ENCODE results near the gene ENTPD1. TPM values are rescaled to one million over a fixed set of nuclear protein-coding genes. Genes with fewer than 3 reads are reported as not detected.
"Not testable (repeated sequence)": the region's sequence is repeated elsewhere in the genome, so short reads cannot be mapped to it uniquely, and the experiment has no call there.

Gene ENTPD1, protein sequence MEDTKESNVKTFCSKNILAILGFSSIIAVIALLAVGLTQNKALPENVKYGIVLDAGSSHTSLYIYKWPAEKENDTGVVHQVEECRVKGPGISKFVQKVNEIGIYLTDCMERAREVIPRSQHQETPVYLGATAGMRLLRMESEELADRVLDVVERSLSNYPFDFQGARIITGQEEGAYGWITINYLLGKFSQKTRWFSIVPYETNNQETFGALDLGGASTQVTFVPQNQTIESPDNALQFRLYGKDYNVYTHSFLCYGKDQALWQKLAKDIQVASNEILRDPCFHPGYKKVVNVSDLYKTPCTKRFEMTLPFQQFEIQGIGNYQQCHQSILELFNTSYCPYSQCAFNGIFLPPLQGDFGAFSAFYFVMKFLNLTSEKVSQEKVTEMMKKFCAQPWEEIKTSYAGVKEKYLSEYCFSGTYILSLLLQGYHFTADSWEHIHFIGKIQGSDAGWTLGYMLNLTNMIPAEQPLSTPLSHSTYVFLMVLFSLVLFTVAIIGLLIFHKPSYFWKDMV
- 1 to 10 TPM; 1.6 to 8.8 (median 7.2) TPM for polyA plus RNA-seq

DNA sequence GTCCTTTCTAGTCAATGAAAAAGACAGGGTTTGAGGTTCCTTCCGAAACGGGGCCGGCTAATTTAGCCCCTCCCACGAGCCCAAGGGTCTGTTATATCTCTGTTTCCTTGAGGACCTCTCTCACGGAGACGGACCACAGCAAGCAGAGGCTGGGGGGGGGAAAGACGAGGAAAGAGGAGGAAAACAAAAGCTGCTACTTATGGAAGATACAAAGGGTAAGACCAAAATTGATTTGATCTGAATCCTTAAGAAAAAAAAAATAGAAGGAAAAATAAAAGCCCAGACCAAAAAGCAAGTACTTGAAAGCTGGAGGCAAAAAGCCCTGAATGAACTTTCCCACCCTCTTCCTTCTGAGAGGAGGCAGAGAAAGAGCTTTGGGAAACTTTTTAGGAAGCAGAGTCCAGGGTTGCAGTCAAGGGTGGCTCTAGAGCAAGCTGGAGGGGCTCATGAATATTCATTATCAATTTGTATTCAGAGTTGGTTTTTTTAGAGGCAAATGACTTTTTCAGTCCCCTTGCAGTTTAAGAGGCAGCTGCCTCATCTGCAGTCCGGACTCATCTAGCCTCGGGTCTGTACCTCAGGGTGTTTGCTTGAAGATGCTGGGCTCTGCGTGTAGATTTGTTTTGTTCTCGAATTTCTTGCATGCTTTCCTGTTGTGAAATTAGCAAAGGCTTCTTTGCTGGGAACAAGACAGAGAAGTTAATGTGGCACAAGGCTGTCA lies at the start of gene ENTPD1:
TSS of gene ENTPD1 (plus strand) at position 123 of the 721 bp plus-strand sequence. CDS start at position 200, 77 bp downstream.
- H3K27ac ChIP-seq (ENCODE audit: low read depth, low read length) = peak within 1 kb of the TSS; percentile 43
- 3 to 4% (median 3%) methylated on average over 11 of the region's 11 CpGs for WGBS, 3 donors

GRCh38 chr10:95706573-95706972 lies 49.4 kb upstream of the ENTPD1 start:
- no peak overlapping the region for H3K27ac ChIP-seq (ENCODE audit: low read depth, low read length)
- WGBS, 3 donors = 45 to 48% (median 45%) methylated on average over 6 of the region's 6 CpGs

DNA sequence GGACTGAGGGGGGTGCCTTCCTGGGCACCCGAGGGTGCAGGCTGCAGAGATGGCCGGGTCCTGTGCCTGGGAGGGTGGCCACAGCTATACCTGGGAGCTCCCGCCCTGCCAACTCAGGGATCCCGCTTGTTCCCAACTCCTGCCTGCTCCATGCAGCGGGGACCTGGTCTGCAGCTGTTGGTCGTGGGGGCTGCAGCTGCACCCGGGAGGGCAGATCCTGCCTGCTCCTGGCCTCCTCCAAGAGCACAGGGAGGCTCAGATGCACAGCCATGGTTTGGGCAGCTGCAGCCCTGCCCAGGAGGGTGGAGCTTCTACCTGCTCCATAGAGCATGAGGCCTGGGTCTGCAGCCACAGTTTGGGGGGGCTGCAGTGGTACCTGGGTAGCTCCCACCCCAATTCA lies 49.0 kb upstream of the ENTPD1 start:
- H3K27ac ChIP-seq (ENCODE audit: low read depth, low read length) = no peak overlapping the region
- 87 to 93% (median 87%) methylated on average over 7 of the region's 7 CpGs for WGBS, 3 donors

DNA sequence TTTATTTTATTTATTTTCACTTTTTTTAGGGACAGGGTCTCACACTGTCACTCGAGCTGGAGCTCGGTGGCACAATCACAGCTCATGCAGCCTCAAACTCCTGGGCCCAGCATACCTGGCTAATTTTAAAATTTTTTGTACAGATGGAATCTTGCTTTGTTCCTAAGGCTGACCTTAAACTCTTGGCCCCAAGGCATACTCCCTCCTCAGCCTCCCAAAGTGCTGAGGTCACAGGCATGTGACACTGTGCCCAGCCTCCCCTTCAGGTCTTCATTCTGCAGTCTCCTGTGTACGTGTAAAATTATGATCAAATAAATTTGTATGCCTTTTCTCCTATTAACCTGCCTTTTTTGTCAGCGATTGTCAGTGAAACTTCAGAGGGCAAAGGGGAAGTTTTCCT lies 44.5 kb upstream of the ENTPD1 start:
- no peak overlapping the region for H3K27ac ChIP-seq (ENCODE audit: low read depth, low read length)
- WGBS, 3 donors = 89 to 94% (median 93%) methylated on average over 4 of the region's 4 CpGs

DNA sequence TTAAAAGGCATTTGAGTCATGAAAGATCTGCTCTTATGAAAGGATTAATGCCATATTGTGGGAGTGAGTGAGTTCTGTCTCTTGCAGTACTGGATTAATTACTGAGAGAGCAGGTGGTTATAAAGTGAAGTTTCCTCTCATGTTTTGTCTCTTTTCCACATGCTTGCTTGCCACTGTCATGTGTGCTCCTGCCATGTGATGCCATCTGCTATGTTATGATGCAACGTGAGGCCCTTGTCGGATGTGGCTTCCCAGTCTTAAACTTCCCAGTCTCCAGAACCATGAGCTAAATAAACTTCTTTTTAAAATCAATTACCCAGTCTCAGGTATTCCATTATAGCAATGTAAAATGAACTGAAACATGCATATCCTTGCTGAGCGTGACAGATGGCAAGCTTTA lies 39.5 kb upstream of the ENTPD1 start:
- H3K27ac ChIP-seq (ENCODE audit: low read depth, low read length) = no peak overlapping the region
- WGBS, 3 donors = 73 to 93% (median 79%) methylated on average over 3 of the region's 3 CpGs

DNA sequence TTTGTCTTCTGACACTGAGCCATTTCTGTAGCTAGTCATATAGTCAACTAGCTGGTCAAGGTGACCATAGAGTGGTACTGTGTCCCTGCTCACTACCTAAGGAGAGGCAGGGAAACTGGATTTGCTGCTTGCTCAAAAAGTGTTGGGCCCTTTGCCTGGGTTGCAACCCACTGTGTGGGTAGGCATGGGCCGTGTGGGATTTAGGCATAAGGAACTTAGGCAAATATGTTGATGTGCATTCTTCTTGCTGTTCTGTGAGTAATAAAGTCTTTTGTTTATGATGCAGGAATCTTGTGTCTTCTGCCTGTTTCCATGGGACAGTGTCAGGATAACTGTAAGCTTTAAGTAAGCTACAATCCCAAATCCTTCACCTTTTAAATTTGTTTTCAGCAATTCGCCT lies 39.1 kb upstream of the ENTPD1 start:
- H3K27ac ChIP-seq (ENCODE audit: low read depth, low read length) = no peak overlapping the region
- WGBS, 3 donors = 76 to 81% (median 77%) methylated on average over 2 of the region's 2 CpGs

DNA sequence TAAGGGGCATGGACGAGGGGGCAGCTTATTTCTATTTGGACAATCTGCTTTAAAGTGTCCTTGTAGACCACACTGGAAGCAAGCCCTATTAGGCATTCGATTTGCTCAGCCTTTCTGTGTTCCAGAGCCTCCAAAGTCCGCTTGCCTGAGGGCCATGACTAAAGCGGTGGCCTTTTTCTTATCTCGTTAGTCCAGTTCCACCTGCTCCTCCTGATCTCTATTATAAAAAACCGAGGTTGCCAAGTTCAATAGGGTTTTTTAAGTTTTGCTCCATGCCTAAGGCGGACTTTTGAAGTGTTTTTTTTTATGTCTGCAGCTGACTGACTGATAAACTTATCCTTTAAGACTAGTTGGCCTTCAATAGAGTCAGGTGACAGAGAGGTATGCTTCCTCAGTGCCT lies 35.2 kb upstream of the ENTPD1 start:
- WGBS, 3 donors = 75 to 83% (median 82%) methylated on average over 7 of the region's 7 CpGs
- not testable (repeated sequence) for H3K27ac ChIP-seq (ENCODE audit: low read depth, low read length)

- H3K27ac ChIP-seq (ENCODE audit: low read depth, low read length) = not testable (repeated sequence)
- 60 to 75% (median 60%) methylated on average over 4 of the region's 4 CpGs for WGBS, 3 donors
These were observed 33.5 kb upstream of the ENTPD1 start for GRCh38 chr10:95722496-95722895.

DNA sequence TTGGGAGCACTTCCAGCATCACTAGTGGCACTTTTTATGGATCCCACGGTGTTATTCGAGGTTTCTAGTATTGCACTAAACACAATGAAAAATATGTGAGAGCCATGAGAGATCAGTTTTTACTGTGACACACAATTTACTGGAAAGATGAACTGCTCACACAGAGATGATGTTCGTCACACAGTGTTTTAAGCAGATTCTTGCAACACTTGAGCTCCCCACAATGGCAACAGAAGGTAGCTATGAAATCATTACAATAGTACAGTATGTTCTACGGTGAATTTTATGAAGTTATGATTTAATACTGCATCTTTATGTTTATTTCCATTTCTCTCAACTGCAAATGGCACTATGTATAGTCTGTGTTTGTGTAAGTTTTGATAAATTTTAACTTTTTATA lies 27.4 kb upstream of the ENTPD1 start:
- H3K27ac ChIP-seq (ENCODE audit: low read depth, low read length) = no peak overlapping the region
- 37 to 64% (median 47%) methylated on average over 4 of the region's 4 CpGs for WGBS, 3 donors

- WGBS, 3 donors = 49 to 68% (median 55%) methylated on average over 3 of the region's 3 CpGs
- H3K27ac ChIP-seq (ENCODE audit: low read depth, low read length) = no peak overlapping the region
These were observed 26.5 kb upstream of the ENTPD1 start for GRCh38 chr10:95729323-95730055.

GRCh38 chr10:95730233-95730632 lies 25.7 kb upstream of the ENTPD1 start:
- 67 to 79% (median 73%) methylated on average over 1 of the region's 1 CpG for WGBS, 3 donors
- H3K27ac ChIP-seq (ENCODE audit: low read depth, low read length) = no peak overlapping the region

GRCh38 chr10:95732907-95733306 lies 23.1 kb upstream of the ENTPD1 start:
- H3K27ac ChIP-seq (ENCODE audit: low read depth, low read length) = not testable (repeated sequence)
- WGBS, 3 donors = 85 to 97% (median 97%) methylated on average over 6 of the region's 6 CpGs

- 78 to 90% (median 81%) methylated on average over 3 of the region's 3 CpGs for WGBS, 3 donors
- H3K27ac ChIP-seq (ENCODE audit: low read depth, low read length) = no peak overlapping the region
These were observed 16.9 kb upstream of the ENTPD1 start for GRCh38 chr10:95739056-95739455.

GRCh38 chr10:95741807-95742467 lies 14.0 kb upstream of the ENTPD1 start:
- WGBS, 3 donors = 13 to 57% (median 14%) methylated on average over 6 of the region's 6 CpGs
- H3K27ac ChIP-seq (ENCODE audit: low read depth, low read length) = no peak overlapping the region

DNA sequence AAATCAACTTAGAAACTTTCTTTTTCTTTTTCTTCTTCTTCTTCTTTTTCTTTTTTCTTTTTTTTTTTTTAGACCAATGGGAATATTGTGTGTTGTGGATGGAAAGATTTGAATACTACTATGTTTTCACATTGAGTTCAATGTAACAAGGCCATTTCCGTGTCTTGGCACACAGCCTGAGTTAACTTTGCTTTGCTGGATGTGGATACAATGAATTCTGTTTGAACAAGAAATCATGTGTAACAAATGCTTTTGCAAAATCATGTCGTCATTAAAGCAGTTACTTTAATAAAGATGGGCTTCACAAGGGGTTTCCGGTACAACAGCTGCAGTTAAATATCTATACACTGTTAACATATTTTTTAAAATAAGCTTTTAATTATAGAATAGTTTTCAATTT lies 13.5 kb upstream of the ENTPD1 start:
- 16 to 34% (median 29%) methylated on average over 3 of the region's 3 CpGs for WGBS, 3 donors

DNA sequence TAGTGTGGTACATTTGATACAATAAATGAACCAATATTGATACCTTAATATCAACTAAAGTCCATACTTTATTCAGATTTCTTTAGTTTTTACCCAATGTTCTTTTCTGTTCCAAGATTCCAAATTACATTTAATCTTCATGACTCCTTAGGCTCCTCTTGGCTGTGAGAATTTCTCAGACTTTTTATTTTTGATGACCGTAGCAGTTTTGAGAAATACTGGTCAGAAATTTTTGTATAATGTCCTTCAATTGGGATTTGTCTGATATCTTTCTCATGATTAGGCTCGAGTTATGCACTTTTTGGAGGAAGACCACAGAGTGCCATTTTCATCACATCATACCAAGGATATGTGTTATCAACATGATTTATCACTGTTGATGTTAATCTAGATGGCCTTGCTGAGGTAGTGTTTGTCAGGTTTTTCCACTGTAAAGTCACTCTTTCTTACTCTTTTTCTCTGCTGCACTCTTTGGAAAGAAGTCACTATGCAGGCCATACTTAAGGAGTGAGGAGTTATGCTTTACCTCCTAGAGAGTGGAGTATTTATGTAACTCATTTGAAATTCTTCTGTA lies 12.9 kb upstream of the ENTPD1 start:
- H3K27ac ChIP-seq (ENCODE audit: low read depth, low read length) = no peak overlapping the region
- 84 to 85% (median 84%) methylated on average over 2 of the region's 2 CpGs for WGBS, 3 donors

More for the DNA sequence above, 13.5 kb upstream of the ENTPD1 start:
- no peak overlapping the region for H3K27ac ChIP-seq (ENCODE audit: low read depth, low read length)

GRCh38 chr10:95745501-95745900 lies 10.5 kb upstream of the ENTPD1 start:
- no peak overlapping the region for H3K27ac ChIP-seq (ENCODE audit: low read depth, low read length)
- WGBS, 3 donors = 50 to 73% (median 67%) methylated on average over 2 of the region's 2 CpGs

DNA sequence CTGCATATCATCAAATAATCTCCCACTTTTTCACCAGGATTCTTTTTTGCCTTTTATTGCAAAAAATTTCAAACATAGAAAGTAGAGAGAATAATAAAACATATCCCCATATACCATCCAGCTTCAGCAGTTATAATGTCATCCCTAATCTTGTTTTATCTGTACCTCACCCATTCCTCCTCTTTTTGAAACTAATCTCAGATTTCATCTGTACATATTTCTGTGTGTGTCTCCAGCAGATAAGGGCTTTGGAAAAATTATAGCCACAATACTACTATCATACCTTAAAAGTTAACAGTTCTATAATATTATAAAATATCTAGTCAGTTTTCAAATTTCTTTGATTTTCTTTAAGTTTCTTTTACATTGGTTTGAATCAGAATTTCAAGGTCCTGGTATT lies 7.6 kb upstream of the ENTPD1 start:
- no peak overlapping the region for H3K27ac ChIP-seq (ENCODE audit: low read depth, low read length)

All from adipose tissue (tissue), 3 donors.